A673 (cell line): ENCODE results near the gene SPANXB1. TPM values are rescaled to one million over a fixed set of nuclear protein-coding genes. Genes with fewer than 3 reads are reported as not detected.
"Not testable (repeated sequence)": the region's sequence is repeated elsewhere in the genome, so short reads cannot be mapped to it uniquely, and the experiment has no call there.

Source experiments
- BruUV-seq: library from RNA; stranded (reverse); fragments of 400-500 nt; replicated peaks from 2 replicates; lab custom pipeline; 2021; lab: Mats Ljungman, UMichigan
- CTCF ChIA-PET: fragments of 300-600 bp; sonication (Branson Sonifier 250); formaldehyde crosslinking; loops from one replicate; lab custom pipeline; 2022; ENCODE audit warnings: antibody characterized with exemption; lab: Charles Lee
- POLR2A ChIA-PET: fragments of 300-600 bp; sonication (Branson Sonifier 250); formaldehyde crosslinking; loops from one replicate; lab custom pipeline; 2022; ENCODE audit warnings: antibody characterized with exemption; ENCODE audit not compliant: low non-redundant PET; lab: Charles Lee
- DNase-seq: peaks from one replicate; pipeline ENCODE4 v3.0.0-alpha.2; 2015; ENCODE audit warnings: low spot score
- H3K27ac ChIP-seq: fragments of 200-600 bp; sonication (generic); 2 replicates; pipeline ENCODE4 v1.5.1; 2016; ENCODE audit warnings: mixed run types, low read depth, mild to moderate bottlenecking, mixed read lengths, antibody characterized with exemption, low read length; ENCODE audit not compliant: poor library complexity, severe bottlenecking
- H3K27me3 ChIP-seq: fragments of 200-600 bp; sonication (generic); replicated peaks from 2 replicates; pipeline ENCODE4 v1.6.1; 2017; ENCODE audit warnings: mixed run types, low read depth, mild to moderate bottlenecking, mixed read lengths, antibody characterized with exemption, low read length; ENCODE audit not compliant: insufficient read depth, poor library complexity
- H3K36me3 ChIP-seq: fragments of 200-600 bp; sonication (generic); 2 replicates; pipeline ENCODE4 v1.6.1; 2016; ENCODE audit warnings: mixed run types, mild to moderate bottlenecking, mixed read lengths, antibody characterized with exemption, low read length; ENCODE audit not compliant: insufficient read depth, poor library complexity, severe bottlenecking
- H3K4me1 ChIP-seq: fragments of 200-600 bp; sonication (generic); 2 replicates; pipeline ENCODE4 v1.6.1; 2017; ENCODE audit warnings: mixed run types, mild to moderate bottlenecking, mixed read lengths, antibody characterized with exemption, low read length; ENCODE audit not compliant: insufficient read depth, poor library complexity, severe bottlenecking
- H3K4me3 ChIP-seq: fragments of 200-600 bp; sonication (generic); 2 replicates; pipeline ENCODE4 v1.5.1; 2016; ENCODE audit warnings: low read depth, mixed run types, mild to moderate bottlenecking, mixed read lengths, low read length; ENCODE audit not compliant: poor library complexity, severe bottlenecking
- H3K9me3 ChIP-seq: fragments of 200-600 bp; sonication (generic); 2 replicates; pipeline ENCODE4 v1.6.1; 2016; ENCODE audit warnings: mixed run types, low read depth, mild to moderate bottlenecking, mixed read lengths, antibody characterized with exemption, low read length; ENCODE audit not compliant: poor library complexity, severe bottlenecking
- intact Hi-C: fragments of 100-400 bp; cut with micrococcal nuclease; formaldehyde crosslinking; loops from one replicate; pipeline ENCODE4 v1.10.0; 2022; ENCODE audit not compliant: unreplicated experiment
- total RNA-seq: library from RNA; stranded (reverse); gene quantifications from 2 replicates; pipeline ENCODE4 v1.2.3, GENCODE V29; 2021

SPANXB1 gene
- total RNA-seq, 1 experiment from 2014 or later, result not detected

DNA sequence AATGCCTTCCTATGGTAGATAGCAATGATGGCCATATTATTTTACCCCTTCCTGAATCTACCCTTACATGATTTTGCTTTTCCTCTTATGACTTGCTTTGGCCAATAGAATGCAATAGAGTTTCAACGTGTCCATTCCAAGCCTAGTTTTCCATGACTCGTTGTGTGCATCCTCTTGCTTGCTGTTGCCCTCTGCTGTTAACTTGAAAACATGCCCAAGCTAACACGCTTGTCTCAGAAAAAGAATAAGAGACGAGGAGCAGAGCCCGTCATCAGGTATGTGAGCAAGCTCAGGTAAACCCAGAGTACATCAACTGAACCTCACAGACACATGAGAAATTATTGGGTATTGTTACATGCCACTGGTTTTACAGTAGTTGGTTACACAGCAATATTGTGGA is 49.7 kb downstream of the SPANXB1 start:
- H3K4me1 ChIP-seq, DNase-seq, CTCF ChIA-PET, intact Hi-C loops, H3K9me3 ChIP-seq, POLR2A ChIA-PET, H3K4me3 ChIP-seq, H3K27ac ChIP-seq, BruUV-seq, H3K36me3 ChIP-seq, H3K27me3 ChIP-seq: not testable (repeated sequence)

Other genes with a start within 250 kb of the SPANXB1 start
- not detected in 2 replicates for gene LDOC1, start 174.5 kb downstream of the SPANXB1 start, total RNA-seq
- gene SPANXC, start 239.9 kb downstream of the SPANXB1 start, total RNA-seq, result not detected in 2 replicates